ENCODE data around the gene SLC44A4. TPM values are rescaled to one million over a fixed set of nuclear protein-coding genes. Genes with fewer than 3 reads are reported as not detected.
"Not testable (repeated sequence)": the region's sequence is repeated elsewhere in the genome, so short reads cannot be mapped to it uniquely, and the experiment has no call there.

Gene SLC44A4
- total RNA-seq, 1 experiment from 2014 or later = 3.1 TPM

DNA sequence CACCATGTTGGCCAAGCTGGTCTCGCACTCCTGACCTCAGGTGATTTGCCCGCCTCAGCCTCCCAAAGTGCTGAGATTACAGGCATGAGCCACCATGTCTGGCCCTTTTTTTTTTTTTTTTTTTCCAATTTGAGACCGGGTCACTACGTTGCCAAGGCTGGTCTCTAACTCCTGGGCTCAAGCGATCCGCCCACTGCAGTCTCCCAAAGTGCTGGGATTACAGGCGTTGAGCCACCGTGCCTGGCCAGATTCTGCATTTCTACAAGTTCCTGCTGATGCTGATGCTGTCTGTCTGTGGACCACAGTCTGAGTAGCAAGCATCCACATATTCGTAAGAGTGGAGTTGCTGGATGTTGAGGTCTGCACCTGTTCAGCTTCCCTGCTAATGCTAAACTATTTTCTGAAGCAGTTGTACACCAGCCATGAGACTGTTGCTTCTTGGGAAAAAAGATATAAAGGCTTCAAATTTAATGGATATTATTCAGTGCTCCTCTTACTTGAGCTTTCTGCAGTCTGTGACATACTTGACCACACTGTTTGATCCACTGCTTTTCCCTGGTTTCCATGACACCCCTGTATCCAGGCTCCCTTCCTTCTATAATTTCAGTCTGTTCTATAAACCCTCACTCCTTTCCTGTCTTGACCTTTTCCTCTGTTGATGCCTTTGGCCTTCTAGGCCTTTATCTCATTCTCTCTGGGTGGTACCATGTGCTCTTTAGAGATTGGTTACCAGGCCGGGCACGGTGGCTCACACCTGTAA, 33.2 kb upstream of the SLC44A4 start:
- ChIA-PET CTCF (interaction anchor here (0.7 kb wide), 1 partner anchor 40 kb away, joined by 4 read pairs; no protein-coding TSS in a partner anchor), POLR2A (no interaction called here)
- H3K27me3 Mint-ChIP-seq (ENCODE audit: low read depth) = no peaks in the 10 kb centered on the region; the same call in none of the 2 replicates
- ATAC-seq (no peak), DNase-seq (ENCODE audit: low spot score) (no peak)
- H3K4me3 Mint-ChIP-seq = no peak overlapping the region
- H3K27ac Mint-ChIP-seq = no peak overlapping the region
- no peaks in the 10 kb centered on the region for H3K36me3 Mint-ChIP-seq
- peaks cover 5% of the 10 kb centered on the region; the same call in 1 of the 2 replicates for H3K9me3 Mint-ChIP-seq
- no peak for TF ChIP-seq SMAD3 (CRISPR knock-in tag; IDR thresholded peaks at IDR 0.05; ENCODE audit: borderline replicate concordance)
- no peak for TF ChIP-seq EMX1 (CRISPR knock-in tag; IDR thresholded peaks at IDR 0.05)
- no peak for TF ChIP-seq NR1H2 (CRISPR knock-in tag; IDR thresholded peaks at IDR 0.05)
- TF ChIP-seq SOX15 (CRISPR knock-in tag; IDR thresholded peaks at IDR 0.05) = no peak
- TF ChIP-seq ZNF317 (CRISPR knock-in tag; IDR thresholded peaks at IDR 0.05; ENCODE audit: borderline replicate concordance, low read depth) = no peak
- TF ChIP-seq, protein P1, sequence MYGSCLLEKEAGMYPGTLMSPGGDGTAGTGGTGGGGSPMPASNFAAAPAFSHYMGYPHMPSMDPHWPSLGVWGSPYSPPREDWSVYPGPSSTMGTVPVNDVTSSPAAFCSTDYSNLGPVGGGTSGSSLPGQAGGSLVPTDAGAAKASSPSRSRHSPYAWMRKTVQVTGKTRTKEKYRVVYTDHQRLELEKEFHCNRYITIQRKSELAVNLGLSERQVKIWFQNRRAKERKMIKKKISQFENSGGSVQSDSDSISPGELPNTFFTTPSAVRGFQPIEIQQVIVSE (CRISPR knock-in tag; IDR thresholded peaks at IDR 0.05; ENCODE audit: borderline replicate concordance) = no peak
- TF ChIP-seq, protein P2, sequence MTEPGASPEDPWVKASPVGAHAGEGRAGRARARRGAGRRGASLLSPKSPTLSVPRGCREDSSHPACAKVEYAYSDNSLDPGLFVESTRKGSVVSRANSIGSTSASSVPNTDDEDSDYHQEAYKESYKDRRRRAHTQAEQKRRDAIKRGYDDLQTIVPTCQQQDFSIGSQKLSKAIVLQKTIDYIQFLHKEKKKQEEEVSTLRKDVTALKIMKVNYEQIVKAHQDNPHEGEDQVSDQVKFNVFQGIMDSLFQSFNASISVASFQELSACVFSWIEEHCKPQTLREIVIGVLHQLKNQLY (CRISPR knock-in tag; IDR thresholded peaks at IDR 0.05) = no peak
- no peak for TF ChIP-seq ESRRA (CRISPR knock-in tag; IDR thresholded peaks at IDR 0.05; ENCODE audit: borderline replicate concordance)
- no peaks in the 10 kb centered on the region for H3K4me1 Mint-ChIP-seq

DNA sequence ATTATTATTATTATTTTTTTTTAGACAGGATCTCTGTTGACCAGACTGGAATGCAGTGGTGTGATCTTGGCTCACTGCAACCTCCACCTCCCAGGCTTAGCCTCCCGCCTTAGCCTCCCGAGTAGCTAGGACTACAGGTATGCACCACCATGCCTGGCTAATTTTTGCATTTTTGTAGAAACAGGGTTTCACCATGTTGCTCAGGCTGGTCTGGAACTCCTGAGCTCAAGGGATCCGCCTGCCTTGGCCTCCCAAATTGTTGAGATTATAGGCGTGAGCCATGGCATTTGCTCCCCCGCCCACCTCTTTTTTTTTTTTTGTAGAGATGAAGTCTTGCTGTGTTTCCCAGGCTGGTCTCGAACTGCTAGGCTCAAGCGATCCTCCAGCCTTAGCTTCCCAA, 30.5 kb upstream of the SLC44A4 start:
- ATAC-seq; POLR2A ChIA-PET; H3K27ac Mint-ChIP-seq; DNase-seq (ENCODE audit: low spot score); H3K4me1 Mint-ChIP-seq; H3K27me3 Mint-ChIP-seq (ENCODE audit: low read depth); H3K9me3 Mint-ChIP-seq; H3K4me3 Mint-ChIP-seq; H3K36me3 Mint-ChIP-seq: not testable (repeated sequence)
- CTCF ChIA-PET = interaction anchor here (0.6 to 1.7 kb wide), 3 partner anchors 14 to 44 kb away, joined by 3 to 4 read pairs (median 3); partner anchors contain the start of gene CFB

DNA sequence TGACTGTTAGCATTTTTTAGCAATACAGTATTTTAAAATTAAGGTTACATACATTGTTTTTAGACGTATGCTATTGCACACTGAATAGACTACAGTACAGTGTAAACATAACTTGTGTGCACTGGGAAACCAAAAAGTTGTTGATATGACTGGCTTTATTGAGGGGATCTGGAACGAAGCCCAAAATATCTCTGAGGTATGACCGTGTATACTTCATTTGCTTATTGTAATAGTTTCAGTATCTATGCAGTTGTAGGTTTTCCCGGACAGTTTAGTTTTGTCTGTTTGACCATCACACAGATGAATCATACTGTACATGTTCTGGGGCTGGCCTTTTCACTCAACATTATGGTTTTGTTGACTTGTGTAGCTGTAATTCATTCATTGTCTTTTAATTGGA, 30.0 kb upstream of the SLC44A4 start:
- CTCF ChIA-PET = interaction anchor here (1.0 to 1.7 kb wide), 2 partner anchors 15 to 37 kb away, joined by 3 to 4 read pairs; partner anchors contain the start of gene CFB
- Mint-ChIP-seq H3K27me3 (ENCODE audit: low read depth) (peaks cover 5% of the 10 kb centered on the region), H3K36me3 (no peaks in the 10 kb centered on the region), H3K27ac (no peak overlapping the region), H3K4me1 (peaks cover 7% of the 10 kb centered on the region), H3K9me3 (no peaks in the 10 kb centered on the region), H3K4me3 (no peak overlapping the region)
- ATAC-seq (no peak), DNase-seq (ENCODE audit: low spot score) (no peak)
- POLR2A ChIA-PET = no interaction called here
- TF ChIP-seq NR2C2 (CRISPR knock-in tag; IDR thresholded peaks at IDR 0.05) (no peak), ZNF423 (CRISPR knock-in tag; IDR thresholded peaks at IDR 0.05) (no peak), ZNF232 (CRISPR knock-in tag; IDR thresholded peaks at IDR 0.05) (no peak), RORB (CRISPR knock-in tag; IDR thresholded peaks at IDR 0.05) (no peak), NR3C1 (CRISPR knock-in tag; conservative IDR thresholded peaks at IDR 0.05; ENCODE audit: low read depth) (no peak), SOX15 (CRISPR knock-in tag; IDR thresholded peaks at IDR 0.05) (no peak), ZBTB21 (CRISPR knock-in tag; IDR thresholded peaks at IDR 0.05; ENCODE audit: borderline replicate concordance) (no peak), ZNF671 (CRISPR knock-in tag; IDR thresholded peaks at IDR 0.05) (no peak), IRF2 (CRISPR knock-in tag; IDR thresholded peaks at IDR 0.05; ENCODE audit: borderline replicate concordance, low read depth) (no peak), ZNF396 (CRISPR knock-in tag; IDR thresholded peaks at IDR 0.05; ENCODE audit: borderline replicate concordance) (no peak), GRHL2 (CRISPR knock-in tag; IDR thresholded peaks at IDR 0.05; ENCODE audit: insufficient replicate concordance, severe bottlenecking) (no peak), ATF1 (CRISPR knock-in tag; IDR thresholded peaks at IDR 0.05) (no peak), ZNF263 (CRISPR knock-in tag; IDR thresholded peaks at IDR 0.05; ENCODE audit: low read depth) (no peak), GTF2I (CRISPR knock-in tag; conservative IDR thresholded peaks at IDR 0.05) (no peak)
- TF ChIP-seq, protein P3, sequence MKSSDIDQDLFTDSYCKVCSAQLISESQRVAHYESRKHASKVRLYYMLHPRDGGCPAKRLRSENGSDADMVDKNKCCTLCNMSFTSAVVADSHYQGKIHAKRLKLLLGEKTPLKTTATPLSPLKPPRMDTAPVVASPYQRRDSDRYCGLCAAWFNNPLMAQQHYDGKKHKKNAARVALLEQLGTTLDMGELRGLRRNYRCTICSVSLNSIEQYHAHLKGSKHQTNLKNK (CRISPR knock-in tag; IDR thresholded peaks at IDR 0.05) = no peak
- TF ChIP-seq, protein P4, sequence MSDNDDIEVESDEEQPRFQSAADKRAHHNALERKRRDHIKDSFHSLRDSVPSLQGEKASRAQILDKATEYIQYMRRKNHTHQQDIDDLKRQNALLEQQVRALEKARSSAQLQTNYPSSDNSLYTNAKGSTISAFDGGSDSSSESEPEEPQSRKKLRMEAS (CRISPR knock-in tag; IDR thresholded peaks at IDR 0.05) = no peak
- TF ChIP-seq, protein P5, sequence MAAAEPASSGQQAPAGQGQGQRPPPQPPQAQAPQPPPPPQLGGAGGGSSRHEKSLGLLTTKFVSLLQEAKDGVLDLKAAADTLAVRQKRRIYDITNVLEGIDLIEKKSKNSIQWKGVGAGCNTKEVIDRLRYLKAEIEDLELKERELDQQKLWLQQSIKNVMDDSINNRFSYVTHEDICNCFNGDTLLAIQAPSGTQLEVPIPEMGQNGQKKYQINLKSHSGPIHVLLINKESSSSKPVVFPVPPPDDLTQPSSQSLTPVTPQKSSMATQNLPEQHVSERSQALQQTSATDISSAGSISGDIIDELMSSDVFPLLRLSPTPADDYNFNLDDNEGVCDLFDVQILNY (CRISPR knock-in tag; IDR thresholded peaks at IDR 0.05) = no peak
- TF ChIP-seq, protein P6, sequence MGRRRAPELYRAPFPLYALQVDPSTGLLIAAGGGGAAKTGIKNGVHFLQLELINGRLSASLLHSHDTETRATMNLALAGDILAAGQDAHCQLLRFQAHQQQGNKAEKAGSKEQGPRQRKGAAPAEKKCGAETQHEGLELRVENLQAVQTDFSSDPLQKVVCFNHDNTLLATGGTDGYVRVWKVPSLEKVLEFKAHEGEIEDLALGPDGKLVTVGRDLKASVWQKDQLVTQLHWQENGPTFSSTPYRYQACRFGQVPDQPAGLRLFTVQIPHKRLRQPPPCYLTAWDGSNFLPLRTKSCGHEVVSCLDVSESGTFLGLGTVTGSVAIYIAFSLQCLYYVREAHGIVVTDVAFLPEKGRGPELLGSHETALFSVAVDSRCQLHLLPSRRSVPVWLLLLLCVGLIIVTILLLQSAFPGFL (CRISPR knock-in tag; IDR thresholded peaks at IDR 0.05; ENCODE audit: borderline replicate concordance) = no peak

DNA sequence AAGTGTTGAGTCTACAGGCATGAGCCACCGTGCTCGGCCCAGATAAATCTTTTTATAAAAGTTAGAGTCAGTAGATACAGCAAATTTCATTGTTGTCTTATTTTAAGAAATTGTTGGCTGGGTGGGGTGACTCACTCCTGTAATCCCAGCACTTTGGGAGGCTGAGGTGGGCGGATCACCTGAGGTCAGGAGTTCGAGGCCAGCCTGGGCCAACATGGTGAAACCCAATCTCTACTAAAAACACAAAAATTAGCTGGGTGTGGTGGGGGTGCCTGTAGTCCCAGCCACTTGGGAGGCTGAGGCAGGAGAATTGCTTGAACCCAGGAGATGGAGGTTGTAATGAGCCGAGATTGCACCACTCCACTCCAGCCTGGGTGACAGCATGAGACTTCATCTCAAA, 29.5 kb upstream of the SLC44A4 start:
- CTCF ChIA-PET = interaction anchor here (1.2 to 1.7 kb wide), 2 partner anchors 15 kb away, joined by 3 to 4 read pairs; no protein-coding TSS in a partner anchor
- H3K27me3 Mint-ChIP-seq (ENCODE audit: low read depth); H3K36me3 Mint-ChIP-seq; H3K9me3 Mint-ChIP-seq; H3K27ac Mint-ChIP-seq; H3K4me3 Mint-ChIP-seq; POLR2A ChIA-PET; ATAC-seq; H3K4me1 Mint-ChIP-seq; DNase-seq (ENCODE audit: low spot score): not testable (repeated sequence)

All from WTC11 (cell line).